ENCODE measurements around the gene PRAMEF2.
"Not testable (repeated sequence)": the region's sequence is repeated elsewhere in the genome, so short reads cannot be mapped to it uniquely, and the experiment has no call there.

The PRAMEF2 gene, protein sequence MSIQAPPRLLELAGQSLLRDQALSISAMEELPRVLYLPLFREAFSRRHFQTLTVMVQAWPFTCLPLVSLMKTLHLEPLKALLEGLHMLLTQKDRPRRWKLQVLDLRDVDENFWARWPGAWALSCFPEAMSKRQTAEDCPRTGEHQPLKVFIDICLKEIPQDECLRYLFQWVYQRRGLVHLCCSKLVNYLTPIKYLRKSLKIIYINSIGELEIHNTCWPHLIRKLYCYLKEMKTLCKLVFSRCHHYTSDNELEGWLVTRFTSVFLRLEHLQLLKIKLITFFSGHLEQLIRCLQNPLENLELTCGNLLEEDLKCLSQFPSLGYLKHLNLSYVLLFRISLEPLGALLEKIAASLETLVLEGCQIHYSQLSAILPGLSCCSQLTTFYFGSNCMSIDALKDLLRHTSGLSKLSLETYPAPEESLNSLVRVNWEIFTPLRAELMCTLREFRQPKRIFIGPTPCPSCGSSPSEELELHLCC

DNA sequence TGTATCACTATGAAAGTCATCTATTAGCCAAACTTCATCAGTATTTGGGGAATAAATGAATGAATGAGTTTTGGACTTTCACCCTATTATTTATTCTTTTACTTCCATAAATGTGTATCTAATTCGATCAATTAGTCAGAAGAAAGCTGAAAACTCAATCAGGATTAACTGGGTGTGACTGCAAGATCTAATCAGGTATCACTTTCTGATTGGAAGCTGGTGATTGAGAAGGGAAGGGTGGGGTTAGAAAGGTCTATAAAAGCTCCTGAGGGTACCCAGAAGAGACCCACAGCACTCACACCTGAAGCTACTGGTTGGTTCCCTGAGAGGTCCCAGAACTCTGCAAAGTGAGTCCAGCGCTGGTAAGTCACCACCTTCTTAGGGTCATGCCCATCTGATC, at the start of gene PRAMEF2:
Gene PRAMEF2, plus strand, starts transcription at position 301 of the 400 bp plus-strand sequence. CDS start 1,924 bp downstream, outside the sequence.
- not testable (repeated sequence) for DNase-seq (ENCODE audit: low read depth in 1 of 2, low spot score in 1 of 2)

DNA sequence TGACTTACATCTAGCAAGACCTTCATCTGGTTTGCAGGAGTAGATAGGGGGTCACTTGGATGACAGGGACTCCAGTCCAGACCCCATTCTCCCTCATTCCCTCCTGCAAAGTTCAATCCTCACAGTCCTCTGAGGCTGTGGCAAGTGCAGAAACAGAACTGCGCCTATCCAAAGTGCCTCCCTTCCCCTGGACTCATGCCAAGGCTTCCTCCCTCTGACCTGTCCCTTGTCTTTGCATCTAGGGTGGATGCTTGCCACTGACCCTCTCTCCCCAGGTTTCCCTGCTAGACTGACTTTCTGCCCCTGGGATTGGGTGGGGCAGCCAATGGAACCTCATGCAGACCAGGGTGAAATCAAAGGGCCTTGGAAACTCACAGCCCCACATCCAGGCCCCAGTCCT, 47.0 kb upstream of the PRAMEF2 start:
- DNase-seq (ENCODE audit: low read depth in 1 of 2, low spot score in 1 of 2), result no peak

GRCh38 chr1:12810691-12811408, 46.0 kb upstream of the PRAMEF2 start:
- DNase-seq (ENCODE audit: low read depth in 1 of 2, low spot score in 1 of 2), result no peak

GRCh38 chr1:12811409-12811784, 45.5 kb upstream of the PRAMEF2 start:
- no peak for DNase-seq (ENCODE audit: low read depth in 1 of 2, low spot score in 1 of 2)

DNA sequence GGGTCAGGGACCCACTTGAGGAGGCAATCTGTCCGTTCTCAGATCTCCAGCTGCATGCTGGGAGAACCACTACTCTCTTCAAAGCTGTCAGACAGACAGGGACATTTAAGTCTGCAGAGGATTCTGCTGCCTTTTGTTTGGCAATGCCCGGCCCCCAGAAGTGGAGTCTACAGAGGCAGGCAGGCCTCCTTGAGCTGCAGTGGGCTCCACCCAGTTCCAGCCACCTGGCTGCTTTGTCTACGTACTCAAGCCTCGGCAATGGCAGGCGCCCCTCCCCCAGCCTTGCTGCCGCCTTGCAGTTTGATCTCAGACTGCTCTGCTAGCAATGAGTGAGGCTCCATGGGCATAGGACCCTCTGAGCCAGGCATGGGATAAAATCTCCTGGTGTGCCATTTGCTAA, 37.8 kb upstream of the PRAMEF2 start:
- DNase-seq (ENCODE audit: low read depth in 1 of 2, low spot score in 1 of 2), result not testable (repeated sequence)

DNA sequence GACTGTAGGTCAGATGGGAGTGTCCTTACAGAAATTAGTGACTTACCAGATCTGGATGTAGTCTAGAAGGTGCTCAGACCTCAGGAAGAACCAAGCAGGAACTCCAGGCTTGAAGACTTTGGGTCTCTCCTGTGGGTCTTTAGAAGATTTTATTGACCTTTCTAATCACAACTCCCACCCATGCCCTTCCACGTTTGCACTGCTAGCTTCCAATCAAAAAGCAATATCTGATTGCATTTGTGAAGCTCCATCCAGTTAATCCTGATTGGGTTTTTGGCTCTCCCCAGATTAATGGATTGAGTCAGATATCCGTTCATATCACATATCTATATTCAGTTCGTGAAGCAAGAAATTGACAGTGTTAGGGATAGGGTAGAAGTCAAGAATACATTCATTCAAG, 25.6 kb upstream of the PRAMEF2 start, which contains the start of gene PRAMEF11:
Gene PRAMEF11, minus strand, starts transcription at position 101 of the 400 bp plus-strand sequence. CDS start 2,621 bp downstream, outside the sequence.
- not testable (repeated sequence) for DNase-seq (ENCODE audit: low read depth in 1 of 2, low spot score in 1 of 2)

- DNase-seq (ENCODE audit: low read depth in 1 of 2, low spot score in 1 of 2), result not testable (repeated sequence)
Observed at GRCh38 chr1:12833251-12833650, 23.6 kb upstream of the PRAMEF2 start.

GRCh38 chr1:12848620-12849019, 8.3 kb upstream of the PRAMEF2 start, which contains the start of gene HNRNPCL1:
TSS of gene HNRNPCL1 (minus strand) at chr1:12848720. CDS start at chr1:12848289, 431 bp downstream.
- not testable (repeated sequence) for DNase-seq (ENCODE audit: low read depth in 1 of 2, low spot score in 1 of 2)

DNA sequence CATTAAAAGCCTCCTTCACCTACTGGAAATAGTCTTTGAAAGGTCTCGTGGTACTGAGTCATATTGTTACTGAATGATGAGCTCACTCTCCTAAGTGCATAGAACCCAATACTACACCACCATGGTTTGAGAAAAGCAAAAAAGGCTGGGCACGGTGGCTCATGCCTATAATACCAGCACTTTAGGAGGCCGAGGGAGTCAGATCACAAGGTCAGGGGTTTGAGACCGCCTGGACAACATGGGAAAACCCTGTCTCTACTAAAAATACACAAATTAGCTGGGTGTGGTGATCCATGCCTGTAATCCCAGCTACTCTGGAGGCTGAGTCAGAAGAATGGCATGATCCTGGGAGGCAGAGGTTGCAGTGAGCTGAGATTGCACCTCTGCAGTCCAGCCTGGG, 5.1 kb upstream of the PRAMEF2 start:
- no peak for DNase-seq (ENCODE audit: low read depth in 1 of 2, low spot score in 1 of 2)

- not testable (repeated sequence) for DNase-seq (ENCODE audit: low read depth in 1 of 2, low spot score in 1 of 2)
Observed at GRCh38 chr1:12863131-12863880, 6.4 kb downstream of the PRAMEF2 start.

DNA sequence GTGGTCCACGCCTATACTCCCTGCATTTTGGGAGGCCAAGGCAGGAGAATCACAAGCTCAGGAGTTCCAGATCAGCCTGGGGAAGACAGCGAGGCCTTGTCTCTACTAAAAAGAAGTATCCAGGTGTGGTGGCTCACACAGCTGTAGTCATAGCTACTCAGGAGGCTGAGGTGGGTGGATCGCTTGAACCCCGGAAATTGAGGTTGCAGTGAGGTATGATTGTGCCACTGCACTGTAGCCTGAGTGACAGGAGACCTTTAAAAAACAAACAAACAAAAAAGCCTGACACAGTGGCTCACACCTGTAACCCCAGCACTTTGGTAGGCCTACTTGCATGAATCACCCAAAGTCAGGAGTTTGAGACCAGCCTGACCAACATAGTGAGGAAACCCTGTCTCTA, 21.6 kb downstream of the PRAMEF2 start:
- not testable (repeated sequence) for DNase-seq (ENCODE audit: low read depth in 1 of 2, low spot score in 1 of 2)

GRCh38 chr1:12886101-12886500, 29.2 kb downstream of the PRAMEF2 start, which contains the start of gene PRAMEF4:
TSS of gene PRAMEF4 (minus strand) at chr1:12886201. CDS start at chr1:12883394, 2,807 bp downstream.
- not testable (repeated sequence) for DNase-seq (ENCODE audit: low read depth in 1 of 2, low spot score in 1 of 2)

GRCh38 chr1:12898170-12898569, 41.3 kb downstream of the PRAMEF2 start, which contains the start of gene PRAMEF10:
TSS of gene PRAMEF10 (minus strand) at chr1:12898270. CDS start at chr1:12895847, 2,423 bp downstream.
- not testable (repeated sequence) for DNase-seq (ENCODE audit: low read depth in 1 of 2, low spot score in 1 of 2)

DNA sequence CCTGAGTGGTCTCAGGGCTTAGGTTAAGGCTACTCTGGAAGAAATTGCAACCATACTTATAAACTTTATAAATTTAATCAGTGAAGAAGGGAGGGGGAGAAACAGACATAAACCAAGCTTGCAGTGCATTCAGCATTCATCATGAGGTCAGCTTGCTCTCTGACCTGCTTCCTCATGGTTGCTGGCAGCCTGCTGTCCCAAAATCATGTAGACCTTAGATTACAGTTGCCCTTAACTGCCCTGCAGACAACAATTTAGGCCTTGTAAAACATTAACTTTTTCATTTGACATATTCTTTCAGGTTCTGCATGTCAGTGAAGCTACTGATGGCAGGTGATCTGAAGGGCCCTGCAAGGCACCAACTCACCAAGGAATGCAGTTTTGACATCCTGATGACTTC, 42.3 kb downstream of the PRAMEF2 start:
- DNase-seq (ENCODE audit: low read depth in 1 of 2, low spot score in 1 of 2), result not testable (repeated sequence)

GRCh38 chr1:12903793-12904572, 47.1 kb downstream of the PRAMEF2 start:
- DNase-seq (ENCODE audit: low read depth in 1 of 2, low spot score in 1 of 2), result not testable (repeated sequence)
